ENCODE measurements around the gene MAP4K4. TPM values are rescaled to one million over a fixed set of nuclear protein-coding genes. Genes with fewer than 3 reads are reported as not detected.

Gene MAP4K4
- total RNA-seq, 1 experiment from 2014 or later: 181 TPM

- no peak for DNase-seq (ENCODE audit: low read depth)
These were observed 114.7 kb downstream of the MAP4K4 start for GRCh38 chr2:101812226-101812625.

- DNase-seq (ENCODE audit: low read depth): no peak
These were observed 117.2 kb downstream of the MAP4K4 start for GRCh38 chr2:101814752-101815151.

DNA sequence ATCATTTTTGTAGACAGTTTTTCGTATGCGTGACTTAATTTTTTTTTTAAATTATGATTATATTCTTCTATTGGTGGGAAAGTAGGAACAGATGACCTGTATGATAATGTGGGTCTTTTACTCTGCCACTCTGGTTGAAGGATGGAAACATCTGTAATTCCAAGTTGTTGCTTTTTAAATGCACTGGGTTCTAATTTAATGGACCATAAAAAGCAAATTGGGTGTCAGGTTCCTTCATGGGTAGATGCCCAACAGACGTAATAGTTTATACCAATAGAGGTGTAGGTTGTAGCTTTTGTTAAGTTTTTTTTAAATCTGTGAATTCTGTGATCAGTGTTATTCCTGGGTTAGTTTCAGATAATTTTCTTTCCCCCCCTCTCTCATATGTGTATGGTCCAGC is 117.6 kb downstream of the MAP4K4 start:
- no peak for DNase-seq (ENCODE audit: low read depth)

GRCh38 chr2:101815739-101816391 is 118.4 kb downstream of the MAP4K4 start:
- DNase-seq (ENCODE audit: low read depth): no peak

DNA sequence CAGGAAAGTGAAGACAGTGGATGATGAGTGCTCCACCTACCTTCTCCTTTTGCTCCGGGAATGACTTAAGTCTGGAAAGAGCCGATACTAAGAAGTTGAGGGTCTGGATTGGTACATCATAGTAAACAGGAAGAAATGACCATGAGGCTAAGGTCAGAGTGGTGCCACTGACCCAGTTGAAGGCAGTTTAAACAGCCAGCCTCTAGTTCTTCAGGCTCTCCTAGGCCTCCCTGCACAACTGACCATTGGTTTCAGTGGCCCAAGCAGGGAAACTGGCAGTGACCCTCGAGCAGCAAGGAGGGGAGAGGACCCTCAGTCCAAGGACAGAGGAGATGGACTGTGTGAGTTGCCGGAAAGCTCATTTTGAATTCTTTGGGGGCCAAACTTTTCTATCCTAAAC is 119.1 kb downstream of the MAP4K4 start:
- no peak for DNase-seq (ENCODE audit: low read depth)

- DNase-seq (ENCODE audit: low read depth): no peak
These were observed 120.0 kb downstream of the MAP4K4 start for GRCh38 chr2:101817481-101817880.

GRCh38 chr2:101818531-101819451 is 121.3 kb downstream of the MAP4K4 start:
- peak; percentile 58 for DNase-seq (ENCODE audit: low read depth)

- DNase-seq (ENCODE audit: low read depth): peak; percentile 85
These were observed 123.0 kb downstream of the MAP4K4 start for GRCh38 chr2:101820519-101820918.

DNA sequence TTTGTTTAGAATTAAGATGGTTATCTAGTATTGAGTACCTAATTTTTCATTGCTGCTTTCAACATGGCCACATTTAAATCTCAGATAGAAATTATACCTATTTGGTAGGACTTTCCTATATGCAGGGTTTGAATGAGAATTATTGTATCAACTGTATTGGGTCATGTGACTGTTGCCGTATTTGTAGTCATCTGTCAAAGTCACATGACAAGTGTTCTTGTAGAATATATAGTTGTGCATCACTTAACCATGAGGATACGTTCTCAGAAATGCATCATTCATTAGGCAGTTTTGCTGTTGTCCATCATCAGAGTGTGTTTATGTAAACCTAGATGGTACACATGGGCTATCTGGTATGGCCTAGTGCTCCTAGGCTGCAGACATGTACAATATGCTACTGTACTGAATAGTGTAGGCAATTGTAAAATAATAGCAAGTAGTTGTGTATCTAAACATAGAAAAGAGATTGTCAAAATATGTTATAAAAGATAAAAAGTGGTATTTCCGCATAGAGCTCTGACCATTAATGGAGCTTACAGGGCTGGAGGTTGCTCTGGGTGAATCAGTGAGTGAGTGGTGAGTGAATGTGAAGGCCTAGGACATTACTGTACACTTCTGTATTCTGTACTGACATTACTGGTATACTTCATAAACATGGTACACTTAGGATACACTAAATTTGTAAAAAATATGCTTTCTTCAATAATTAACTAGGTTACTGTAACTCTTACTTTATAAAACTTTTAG is 123.7 kb downstream of the MAP4K4 start:
- DNase-seq (ENCODE audit: low read depth): no peak

DNA sequence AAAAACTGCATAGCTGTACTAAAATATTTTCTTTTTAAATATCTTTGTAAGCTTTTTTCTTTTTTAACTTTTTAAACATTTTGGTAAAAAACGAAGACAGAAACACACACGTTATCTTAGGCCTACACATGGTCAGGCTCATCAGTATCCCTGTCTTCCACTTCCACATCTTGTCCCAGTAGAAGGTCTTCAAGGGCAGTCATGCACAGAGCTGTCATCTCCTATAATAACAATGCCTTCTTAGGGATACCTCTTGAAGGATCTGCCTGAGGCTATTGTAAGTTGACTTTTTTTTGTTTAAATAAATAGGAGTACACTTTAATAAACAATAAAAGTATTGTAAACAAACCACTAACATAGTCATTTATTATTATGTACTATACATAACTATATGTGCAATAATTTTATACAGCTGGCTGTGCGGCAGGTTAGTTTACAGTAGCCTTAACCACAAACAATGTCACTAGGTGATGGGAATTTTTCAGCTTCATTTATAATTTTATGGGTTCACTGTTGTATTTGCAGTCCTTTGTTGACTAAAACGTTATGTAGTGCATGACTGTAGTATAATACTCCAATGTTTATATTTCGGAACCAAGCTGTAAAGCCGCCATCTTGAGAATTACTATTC is 124.4 kb downstream of the MAP4K4 start:
- no peak for DNase-seq (ENCODE audit: low read depth)

GRCh38 chr2:101823347-101823791 is 125.9 kb downstream of the MAP4K4 start:
- peak; percentile 73 for DNase-seq (ENCODE audit: low read depth)

GRCh38 chr2:101823859-101824258 is 126.4 kb downstream of the MAP4K4 start:
- peak; percentile 42 for DNase-seq (ENCODE audit: low read depth)

DNA sequence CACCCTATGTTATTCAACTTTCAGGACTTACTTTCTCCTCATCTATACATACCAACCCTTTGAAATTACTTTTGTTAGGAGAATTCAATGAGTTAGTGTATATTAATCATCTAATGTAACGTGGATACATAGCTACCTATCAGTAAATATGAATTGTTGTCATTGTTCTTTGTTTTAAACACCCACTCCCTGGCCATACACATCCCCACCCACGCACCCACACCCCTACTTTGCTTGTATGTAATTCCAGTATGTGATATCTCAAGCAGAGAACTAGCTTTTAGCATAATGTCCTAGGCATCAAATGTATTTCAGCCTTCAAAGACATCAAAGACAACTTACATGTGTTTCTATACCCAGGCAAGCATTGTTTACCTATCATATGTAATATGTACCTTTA is 129.2 kb downstream of the MAP4K4 start:
- DNase-seq (ENCODE audit: low read depth): no peak

GRCh38 chr2:101827246-101827645 is 129.7 kb downstream of the MAP4K4 start:
- peak; percentile 89 for DNase-seq (ENCODE audit: low read depth)

DNA sequence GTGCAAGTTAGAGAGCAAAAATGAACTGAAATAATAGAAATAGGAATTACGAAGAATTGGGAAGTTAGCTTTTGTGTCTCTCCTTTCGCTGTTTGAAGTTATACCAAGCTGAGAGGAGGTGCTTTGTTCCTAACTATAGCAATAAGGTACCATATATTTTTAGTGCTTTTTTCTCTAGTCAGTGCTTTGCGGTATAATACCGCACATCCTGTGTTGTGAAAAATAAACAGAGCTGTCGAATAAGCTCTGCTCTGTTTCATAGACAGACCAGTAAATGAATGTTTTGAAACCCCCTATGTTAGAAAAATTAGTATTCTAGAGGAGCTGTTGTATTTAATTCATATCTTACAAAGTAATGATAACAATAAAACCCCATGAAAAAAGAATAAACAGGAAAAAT is 130.8 kb downstream of the MAP4K4 start:
- DNase-seq (ENCODE audit: low read depth): no peak

- DNase-seq (ENCODE audit: low read depth): no peak
These were observed 131.3 kb downstream of the MAP4K4 start for GRCh38 chr2:101828673-101829334.

- DNase-seq (ENCODE audit: low read depth): no peak
These were observed 131.9 kb downstream of the MAP4K4 start for GRCh38 chr2:101829429-101829828.

- no peak for DNase-seq (ENCODE audit: low read depth)
These were observed 132.6 kb downstream of the MAP4K4 start for GRCh38 chr2:101830146-101830545.

DNA sequence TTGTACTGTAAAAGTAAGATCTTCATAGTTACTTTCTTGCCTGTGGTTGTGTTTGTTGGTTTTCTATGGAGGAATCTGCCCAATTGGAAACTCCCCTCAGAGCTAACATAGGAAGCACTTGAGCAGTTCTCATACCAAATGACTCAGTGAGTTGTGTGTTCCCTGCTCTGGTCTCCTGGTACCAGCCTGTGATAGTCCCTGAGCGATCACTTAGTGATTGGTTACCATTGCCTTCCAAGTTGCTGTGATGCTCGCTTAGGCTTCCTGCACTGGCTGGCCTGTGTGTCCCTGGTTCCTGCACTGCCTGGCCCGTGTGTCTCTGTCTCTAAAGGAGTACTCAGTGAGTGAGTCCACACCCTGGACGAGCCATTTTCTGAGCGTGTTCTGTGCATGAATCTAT is 133.0 kb downstream of the MAP4K4 start:
- peak; percentile 55 for DNase-seq (ENCODE audit: low read depth)

- peak; percentile 66 for DNase-seq (ENCODE audit: low read depth)
These were observed 133.9 kb downstream of the MAP4K4 start for GRCh38 chr2:101831351-101831865.

DNA sequence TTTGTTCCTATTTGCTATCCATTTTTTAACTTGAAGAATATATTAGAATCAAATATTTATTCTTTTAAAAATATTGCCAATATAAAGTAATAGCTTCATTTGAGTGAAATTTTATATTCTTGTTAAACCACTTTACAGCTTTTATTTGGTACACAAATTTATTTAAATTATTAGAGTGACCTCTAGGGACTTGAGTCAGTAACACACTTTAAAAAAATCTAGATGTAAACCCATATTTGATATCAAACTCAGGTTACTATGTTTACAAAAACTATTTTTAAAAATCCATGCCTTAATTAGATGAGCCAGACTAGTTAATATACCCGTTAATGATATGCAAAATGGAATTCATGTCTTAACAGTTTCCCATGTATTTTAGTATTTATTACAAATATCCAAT is 134.6 kb downstream of the MAP4K4 start:
- DNase-seq (ENCODE audit: low read depth): no peak
